ENCODE measurements around the gene DCXR. TPM values are rescaled to one million over a fixed set of nuclear protein-coding genes. Genes with fewer than 3 reads are reported as not detected.

Gene DCXR
- total RNA-seq (2022; extraction: Qiagen RNA extraction; ENCODE audit: low read depth): 63.3 to 105 TPM (median 96.2 TPM) in 5 replicates

GRCh38 chr17:82037092-82037888 lies at the start of gene DCXR:
DCXR (minus strand) TSS chr17:82037697; CDS start chr17:82037682, 15 bp downstream.

GRCh38 chr17:82065638-82066303 lies 28.3 kb upstream of the DCXR start, which contains the start of gene DUS1L:
DUS1L (minus strand) TSS chr17:82065804; CDS start chr17:82065059, 745 bp downstream.

DNA sequence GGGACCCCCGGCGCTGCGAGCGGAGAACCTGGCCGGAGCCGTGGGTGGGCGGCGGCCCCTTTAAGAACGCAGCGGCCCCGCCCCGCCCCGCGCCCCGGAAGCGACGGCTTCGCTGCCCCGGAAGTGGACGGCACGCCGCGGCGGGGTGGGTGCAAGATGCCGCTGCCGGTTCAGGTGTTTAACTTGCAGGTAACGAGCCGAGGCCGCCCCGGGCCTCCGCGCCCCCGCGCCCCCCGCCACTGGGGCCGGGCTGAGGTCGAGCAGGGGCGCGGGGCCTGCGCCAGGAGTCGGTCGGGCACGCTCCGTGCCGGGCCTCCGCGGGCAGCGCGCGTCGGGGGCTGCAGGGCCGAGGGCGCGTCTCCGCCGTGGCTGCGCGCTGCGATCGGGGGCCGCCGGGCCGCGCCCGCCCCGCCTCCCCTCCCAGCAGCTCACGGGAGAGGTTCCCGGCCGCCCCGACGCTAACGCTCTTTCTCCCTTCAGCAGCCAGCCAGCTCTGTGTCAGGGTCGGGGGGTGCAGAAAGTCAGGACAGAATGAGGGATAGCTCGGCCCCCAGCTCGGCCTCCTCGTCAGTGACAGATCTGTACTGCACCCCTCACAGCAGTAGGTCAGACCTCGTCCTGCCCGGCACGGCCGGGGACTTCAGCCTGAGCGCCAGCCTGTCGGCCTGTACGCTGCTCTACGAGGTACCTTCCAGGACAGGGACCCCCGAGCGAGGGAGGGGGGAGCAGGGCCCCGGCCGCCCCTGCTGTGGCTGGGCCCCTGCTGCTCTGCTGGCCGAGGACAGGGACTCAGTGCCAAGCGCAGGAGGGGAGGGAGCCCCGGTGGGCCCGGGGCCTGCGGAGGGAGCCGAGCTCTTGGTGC lies 14.5 kb upstream of the DCXR start, which contains the start of the genes GPS1 and RFNG:
Gene GPS1 (plus strand): TSS at position 123 of the 862 bp plus-strand sequence. CDS start 34 bp downstream, at position 157.
Gene RFNG (minus strand): TSS at position 36 of the 862 bp plus-strand sequence. CDS start 45 bp downstream, outside the sequence.

GRCh38 chr17:82031303-82031884 lies 6.1 kb downstream of the DCXR start, which contains the start of gene RAC3:
RAC3 (plus strand) TSS chr17:82031678; CDS start chr17:82031762, 84 bp downstream.

GRCh38 chr17:82022981-82023446 lies 14.5 kb downstream of the DCXR start, which contains the start of gene LRRC45:
LRRC45 (plus strand) TSS chr17:82023305; CDS start chr17:82023644, 339 bp downstream.

DNA sequence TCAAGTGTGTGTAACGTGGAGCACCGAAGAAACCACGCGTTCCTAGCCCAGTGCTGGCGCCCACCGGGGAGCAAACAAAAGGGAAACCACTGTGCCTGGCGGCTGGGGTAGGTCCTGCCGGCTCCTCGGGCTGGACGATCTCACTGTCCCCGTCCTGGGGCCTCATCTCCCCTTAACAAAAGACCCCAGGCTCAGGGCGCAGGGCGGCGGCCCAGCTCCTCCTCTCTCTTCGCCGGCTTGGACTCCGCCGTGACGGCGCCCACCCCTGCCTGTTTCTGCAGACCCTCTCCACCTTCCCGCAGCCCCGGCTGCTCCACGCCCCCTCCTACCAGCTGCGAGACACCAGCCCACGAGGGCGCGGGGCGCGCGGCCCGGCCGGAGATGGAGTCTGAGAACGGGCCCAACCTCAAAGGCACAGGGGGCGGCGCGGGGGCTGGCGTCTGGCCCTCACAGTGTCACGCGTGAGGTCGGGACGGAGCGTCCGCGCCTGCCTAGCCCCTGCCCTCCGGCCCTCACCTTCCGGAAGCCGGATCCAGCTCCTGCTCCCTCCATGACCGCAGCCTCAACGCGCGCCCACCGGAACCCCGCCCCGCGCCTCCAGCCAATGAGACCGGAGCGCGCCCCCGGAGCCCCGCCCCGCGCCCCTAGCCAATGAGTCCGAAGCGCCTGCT lies 15.1 kb downstream of the DCXR start, which contains the start of gene CENPX:
Gene CENPX (minus strand): TSS at position 569 of the 671 bp plus-strand sequence. CDS start 17 bp downstream, at position 552.

Other genes starting within 250 kb of the DCXR start
- gene GCGR, start 233.5 kb downstream of the DCXR start, total RNA-seq (2022; extraction: Qiagen RNA extraction; ENCODE audit: low read depth): 0.22 to 0.65 TPM (median 0.28 TPM) in 5 replicates
- gene MCRIP1, start 204.4 kb downstream of the DCXR start, total RNA-seq (2022; extraction: Qiagen RNA extraction; ENCODE audit: low read depth): 78.9 to 105 TPM (median 92.0 TPM) in 5 replicates
- gene PPP1R27, start 202.6 kb downstream of the DCXR start, total RNA-seq (2022; extraction: Qiagen RNA extraction; ENCODE audit: low read depth): 0.18 to 0.40 TPM in 2 of 5 replicates, not detected in the others
- gene P4HB, start 177.2 kb downstream of the DCXR start, total RNA-seq (2022; extraction: Qiagen RNA extraction; ENCODE audit: low read depth): 726 to 785 TPM (median 751 TPM) in 5 replicates
- 578 to 637 TPM (median 592 TPM) in 5 replicates for gene ARHGDIA, start 166.4 kb downstream of the DCXR start, total RNA-seq (2022; extraction: Qiagen RNA extraction; ENCODE audit: low read depth)
- 166 to 254 TPM (median 246 TPM) in 5 replicates for gene ALYREF, start 146.1 kb downstream of the DCXR start, total RNA-seq (2022; extraction: Qiagen RNA extraction; ENCODE audit: low read depth)
- 192 to 295 TPM (median 277 TPM) in 5 replicates for gene ANAPC11, start 146.0 kb downstream of the DCXR start, total RNA-seq (2022; extraction: Qiagen RNA extraction; ENCODE audit: low read depth)
- gene NPB, start 135.5 kb downstream of the DCXR start, total RNA-seq (2022; extraction: Qiagen RNA extraction; ENCODE audit: low read depth): 0.16 to 1.0 TPM (median 0.59 TPM) in 5 replicates
- gene PCYT2, start 126.3 kb downstream of the DCXR start, total RNA-seq (2022; extraction: Qiagen RNA extraction; ENCODE audit: low read depth): 13.1 to 16.7 TPM (median 15.8 TPM) in 5 replicates
- gene SIRT7, start 119.5 kb downstream of the DCXR start, total RNA-seq (2022; extraction: Qiagen RNA extraction; ENCODE audit: low read depth): 29.4 to 47.5 TPM (median 40.8 TPM) in 5 replicates
- gene MAFG, start 110.0 kb downstream of the DCXR start, total RNA-seq (2022; extraction: Qiagen RNA extraction; ENCODE audit: low read depth): 36.7 to 45.6 TPM (median 42.2 TPM) in 5 replicates
- 61.0 to 98.3 TPM (median 90.0 TPM) in 5 replicates for gene PYCR1, start 100.4 kb downstream of the DCXR start, total RNA-seq (2022; extraction: Qiagen RNA extraction; ENCODE audit: low read depth)
- not detected in 5 replicates for gene MYADML2, start 90.5 kb downstream of the DCXR start, total RNA-seq (2022; extraction: Qiagen RNA extraction; ENCODE audit: low read depth)
- gene NOTUM, start 76.5 kb downstream of the DCXR start, total RNA-seq (2022; extraction: Qiagen RNA extraction; ENCODE audit: low read depth): 0.23 to 0.60 TPM (median 0.38 TPM) in 5 replicates
- gene ASPSCR1, start 60.1 kb downstream of the DCXR start, total RNA-seq (2022; extraction: Qiagen RNA extraction; ENCODE audit: low read depth): 20.0 to 33.0 TPM (median 28.1 TPM) in 5 replicates
- 147 to 209 TPM (median 190 TPM) in 5 replicates for gene CENPX, start 14.8 kb downstream of the DCXR start, total RNA-seq (2022; extraction: Qiagen RNA extraction; ENCODE audit: low read depth)
- 11.4 to 18.8 TPM (median 14.2 TPM) in 5 replicates for gene LRRC45, start 14.4 kb downstream of the DCXR start, total RNA-seq (2022; extraction: Qiagen RNA extraction; ENCODE audit: low read depth)
- 21.3 to 39.5 TPM (median 32.6 TPM) in 5 replicates for gene RAC3, start 6.0 kb downstream of the DCXR start, total RNA-seq (2022; extraction: Qiagen RNA extraction; ENCODE audit: low read depth)
- gene RFNG, start 14.1 kb upstream of the DCXR start, total RNA-seq (2022; extraction: Qiagen RNA extraction; ENCODE audit: low read depth): 14.4 to 26.4 TPM (median 23.6 TPM) in 5 replicates
- gene GPS1, start 14.2 kb upstream of the DCXR start, total RNA-seq (2022; extraction: Qiagen RNA extraction; ENCODE audit: low read depth): 101 to 142 TPM (median 137 TPM) in 5 replicates
- gene DUS1L, start 28.1 kb upstream of the DCXR start, total RNA-seq (2022; extraction: Qiagen RNA extraction; ENCODE audit: low read depth): 75.9 to 140 TPM (median 133 TPM) in 5 replicates
- gene FASN, start 60.5 kb upstream of the DCXR start, total RNA-seq (2022; extraction: Qiagen RNA extraction; ENCODE audit: low read depth): 103 to 146 TPM (median 139 TPM) in 5 replicates
- gene CCDC57, start 175.1 kb upstream of the DCXR start, total RNA-seq (2022; extraction: Qiagen RNA extraction; ENCODE audit: low read depth): 20.7 to 26.9 TPM (median 23.5 TPM) in 5 replicates
- 88.1 to 110 TPM (median 107 TPM) in 5 replicates for gene SLC16A3, start 191.3 kb upstream of the DCXR start, total RNA-seq (2022; extraction: Qiagen RNA extraction; ENCODE audit: low read depth)
- 146 to 164 TPM (median 156 TPM) in 5 replicates for gene CSNK1D, start 236.0 kb upstream of the DCXR start, total RNA-seq (2022; extraction: Qiagen RNA extraction; ENCODE audit: low read depth)

Data from A549 treated with CpdA at 1 μM for 4 hours (cell line).